ENCODE results near the gene RAB7B. TPM values are rescaled to one million over a fixed set of nuclear protein-coding genes. Genes with fewer than 3 reads are reported as not detected.

RAB7B gene
- total and polyA plus RNA-seq, 4 donors, result 0.08 to 0.89 (median 0.20) TPM; not detected in 1

DNA sequence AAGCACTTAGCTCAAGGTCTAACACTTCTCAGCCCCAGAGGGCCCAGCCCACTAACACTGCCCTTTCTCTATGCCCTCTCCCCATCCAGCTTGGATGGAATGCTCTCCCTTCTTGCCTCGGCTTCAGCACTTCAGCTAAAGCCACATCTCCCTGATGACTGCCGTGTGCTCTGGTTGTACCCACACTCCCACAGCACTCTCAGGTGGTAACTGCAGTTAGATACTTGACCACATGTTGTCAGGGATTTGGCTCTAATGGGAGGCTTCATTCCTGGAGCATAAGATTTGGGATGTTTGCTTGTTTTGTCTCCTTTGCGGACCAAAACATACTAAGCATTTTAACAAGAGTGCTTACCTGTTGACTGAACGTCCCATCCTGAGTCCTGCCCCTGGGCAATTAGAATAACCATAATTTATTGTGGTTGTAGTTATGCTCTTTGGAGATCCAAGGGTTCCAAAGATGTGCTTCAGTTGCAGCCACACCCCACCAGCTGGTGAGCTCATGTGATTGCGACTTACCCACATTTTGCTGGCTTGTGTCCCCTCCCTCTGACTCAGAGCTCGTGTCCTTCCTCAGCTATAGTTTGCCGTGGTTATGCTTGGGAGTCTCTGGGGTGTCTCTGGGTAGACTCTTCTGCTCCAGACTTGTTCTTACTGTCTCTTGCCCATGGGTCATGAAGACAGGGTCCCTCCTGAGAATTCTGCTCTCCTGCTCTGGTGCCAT lies 52.2 kb downstream of the RAB7B start:
- H3K27ac ChIP-seq (ENCODE audit: low read depth in 1 of 2, low read length in 2 of 2), result no peak overlapping the region
- no peaks in the 10 kb centered on the region for H3K36me3 ChIP-seq (ENCODE audit: control insufficient read depth in 4 of 4, insufficient read depth in 3 of 4, low read depth in 1 of 4, low read length in 3 of 4)
- H3K4me3 ChIP-seq (ENCODE audit: low read depth in 1 of 3, low read length in 3 of 3), result no peak overlapping the region
- H3K9me3 ChIP-seq (ENCODE audit: control insufficient read depth in 4 of 4, low read length in 3 of 4), result no peaks in the 10 kb centered on the region
- no peaks in the 10 kb centered on the region for H3K4me1 ChIP-seq (ENCODE audit: control insufficient read depth in 4 of 4, insufficient read depth in 4 of 4, low read length in 3 of 4)
- H3K9ac ChIP-seq (ENCODE audit: low read depth in 1 of 2, low read length in 2 of 2), result no peak overlapping the region
- TF ChIP-seq, protein P1, sequence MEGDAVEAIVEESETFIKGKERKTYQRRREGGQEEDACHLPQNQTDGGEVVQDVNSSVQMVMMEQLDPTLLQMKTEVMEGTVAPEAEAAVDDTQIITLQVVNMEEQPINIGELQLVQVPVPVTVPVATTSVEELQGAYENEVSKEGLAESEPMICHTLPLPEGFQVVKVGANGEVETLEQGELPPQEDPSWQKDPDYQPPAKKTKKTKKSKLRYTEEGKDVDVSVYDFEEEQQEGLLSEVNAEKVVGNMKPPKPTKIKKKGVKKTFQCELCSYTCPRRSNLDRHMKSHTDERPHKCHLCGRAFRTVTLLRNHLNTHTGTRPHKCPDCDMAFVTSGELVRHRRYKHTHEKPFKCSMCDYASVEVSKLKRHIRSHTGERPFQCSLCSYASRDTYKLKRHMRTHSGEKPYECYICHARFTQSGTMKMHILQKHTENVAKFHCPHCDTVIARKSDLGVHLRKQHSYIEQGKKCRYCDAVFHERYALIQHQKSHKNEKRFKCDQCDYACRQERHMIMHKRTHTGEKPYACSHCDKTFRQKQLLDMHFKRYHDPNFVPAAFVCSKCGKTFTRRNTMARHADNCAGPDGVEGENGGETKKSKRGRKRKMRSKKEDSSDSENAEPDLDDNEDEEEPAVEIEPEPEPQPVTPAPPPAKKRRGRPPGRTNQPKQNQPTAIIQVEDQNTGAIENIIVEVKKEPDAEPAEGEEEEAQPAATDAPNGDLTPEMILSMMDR (IDR thresholded peaks at IDR 0.05; ENCODE audit: low read depth, low read length, missing input control), result no peak
- no peak for TF ChIP-seq RAD21 (IDR thresholded peaks at IDR 0.05)
- TF ChIP-seq EGR1 (IDR thresholded peaks at IDR 0.05; ENCODE audit: low read depth in 2 of 2), result no peak
- TF ChIP-seq, protein P2, sequence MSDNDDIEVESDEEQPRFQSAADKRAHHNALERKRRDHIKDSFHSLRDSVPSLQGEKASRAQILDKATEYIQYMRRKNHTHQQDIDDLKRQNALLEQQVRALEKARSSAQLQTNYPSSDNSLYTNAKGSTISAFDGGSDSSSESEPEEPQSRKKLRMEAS (IDR thresholded peaks at IDR 0.05), result no peak
- TF ChIP-seq, protein P3, sequence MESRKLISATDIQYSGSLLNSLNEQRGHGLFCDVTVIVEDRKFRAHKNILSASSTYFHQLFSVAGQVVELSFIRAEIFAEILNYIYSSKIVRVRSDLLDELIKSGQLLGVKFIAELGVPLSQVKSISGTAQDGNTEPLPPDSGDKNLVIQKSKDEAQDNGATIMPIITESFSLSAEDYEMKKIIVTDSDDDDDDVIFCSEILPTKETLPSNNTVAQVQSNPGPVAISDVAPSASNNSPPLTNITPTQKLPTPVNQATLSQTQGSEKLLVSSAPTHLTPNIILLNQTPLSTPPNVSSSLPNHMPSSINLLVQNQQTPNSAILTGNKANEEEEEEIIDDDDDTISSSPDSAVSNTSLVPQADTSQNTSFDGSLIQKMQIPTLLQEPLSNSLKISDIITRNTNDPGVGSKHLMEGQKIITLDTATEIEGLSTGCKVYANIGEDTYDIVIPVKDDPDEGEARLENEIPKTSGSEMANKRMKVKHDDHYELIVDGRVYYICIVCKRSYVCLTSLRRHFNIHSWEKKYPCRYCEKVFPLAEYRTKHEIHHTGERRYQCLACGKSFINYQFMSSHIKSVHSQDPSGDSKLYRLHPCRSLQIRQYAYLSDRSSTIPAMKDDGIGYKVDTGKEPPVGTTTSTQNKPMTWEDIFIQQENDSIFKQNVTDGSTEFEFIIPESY (IDR thresholded peaks at IDR 0.05), result no peak
- H3K27me3 ChIP-seq (ENCODE audit: control insufficient read depth in 4 of 4, insufficient read depth in 4 of 4, low read length in 3 of 4), result peaks cover 0 to 6% (median 2%) of the 10 kb centered on the region in 4 donors
- WGBS, result 86% methylated on average over 7 of the region's 7 CpGs
- DNase-seq (ENCODE audit: low spot score), result no peak

DNA sequence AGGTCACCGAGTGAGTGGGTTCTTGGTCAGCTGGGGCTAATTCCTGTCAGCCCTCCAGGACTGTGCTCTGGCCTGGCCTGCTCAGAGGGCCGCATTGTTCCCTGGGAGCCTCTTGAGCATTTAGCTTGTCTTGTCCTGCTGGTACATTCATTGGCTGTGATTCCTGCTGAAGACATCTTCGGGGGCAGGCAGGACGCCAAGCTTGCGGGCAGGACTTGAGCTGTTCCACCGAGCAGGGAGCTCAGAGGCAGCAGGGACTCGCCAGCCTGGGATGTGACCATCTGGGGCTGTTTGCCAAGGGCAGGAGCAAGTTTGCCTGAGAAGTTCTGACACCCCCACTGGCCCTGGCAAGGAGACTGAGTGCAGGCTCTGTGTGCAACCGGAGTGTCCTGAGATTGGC lies 52.9 kb downstream of the RAB7B start:
- WGBS, result 86% methylated on average over 8 of the region's 8 CpGs
- Histone ChIP-seq H3K9ac (ENCODE audit: low read depth in 1 of 2, low read length in 2 of 2) (no peak overlapping the region), H3K4me1 (ENCODE audit: control insufficient read depth in 4 of 4, insufficient read depth in 4 of 4, low read length in 3 of 4) (no peaks in the 10 kb centered on the region), H3K4me3 (ENCODE audit: low read depth in 1 of 3, low read length in 3 of 3) (no peak overlapping the region), H3K36me3 (ENCODE audit: control insufficient read depth in 4 of 4, insufficient read depth in 3 of 4, low read depth in 1 of 4, low read length in 3 of 4) (no peaks in the 10 kb centered on the region), H3K9me3 (ENCODE audit: control insufficient read depth in 4 of 4, low read length in 3 of 4) (no peaks in the 10 kb centered on the region), H3K27ac (ENCODE audit: low read depth in 1 of 2, low read length in 2 of 2) (no peak overlapping the region), H3K27me3 (ENCODE audit: control insufficient read depth in 4 of 4, insufficient read depth in 4 of 4, low read length in 3 of 4) (peaks cover 0 to 5% (median 2%) of the 10 kb centered on the region in 4 donors)
- TF ChIP-seq, protein P1 (IDR thresholded peaks at IDR 0.05; ENCODE audit: low read depth, low read length, missing input control), result no peak
- TF ChIP-seq, protein P4, sequence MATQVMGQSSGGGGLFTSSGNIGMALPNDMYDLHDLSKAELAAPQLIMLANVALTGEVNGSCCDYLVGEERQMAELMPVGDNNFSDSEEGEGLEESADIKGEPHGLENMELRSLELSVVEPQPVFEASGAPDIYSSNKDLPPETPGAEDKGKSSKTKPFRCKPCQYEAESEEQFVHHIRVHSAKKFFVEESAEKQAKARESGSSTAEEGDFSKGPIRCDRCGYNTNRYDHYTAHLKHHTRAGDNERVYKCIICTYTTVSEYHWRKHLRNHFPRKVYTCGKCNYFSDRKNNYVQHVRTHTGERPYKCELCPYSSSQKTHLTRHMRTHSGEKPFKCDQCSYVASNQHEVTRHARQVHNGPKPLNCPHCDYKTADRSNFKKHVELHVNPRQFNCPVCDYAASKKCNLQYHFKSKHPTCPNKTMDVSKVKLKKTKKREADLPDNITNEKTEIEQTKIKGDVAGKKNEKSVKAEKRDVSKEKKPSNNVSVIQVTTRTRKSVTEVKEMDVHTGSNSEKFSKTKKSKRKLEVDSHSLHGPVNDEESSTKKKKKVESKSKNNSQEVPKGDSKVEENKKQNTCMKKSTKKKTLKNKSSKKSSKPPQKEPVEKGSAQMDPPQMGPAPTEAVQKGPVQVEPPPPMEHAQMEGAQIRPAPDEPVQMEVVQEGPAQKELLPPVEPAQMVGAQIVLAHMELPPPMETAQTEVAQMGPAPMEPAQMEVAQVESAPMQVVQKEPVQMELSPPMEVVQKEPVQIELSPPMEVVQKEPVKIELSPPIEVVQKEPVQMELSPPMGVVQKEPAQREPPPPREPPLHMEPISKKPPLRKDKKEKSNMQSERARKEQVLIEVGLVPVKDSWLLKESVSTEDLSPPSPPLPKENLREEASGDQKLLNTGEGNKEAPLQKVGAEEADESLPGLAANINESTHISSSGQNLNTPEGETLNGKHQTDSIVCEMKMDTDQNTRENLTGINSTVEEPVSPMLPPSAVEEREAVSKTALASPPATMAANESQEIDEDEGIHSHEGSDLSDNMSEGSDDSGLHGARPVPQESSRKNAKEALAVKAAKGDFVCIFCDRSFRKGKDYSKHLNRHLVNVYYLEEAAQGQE (IDR thresholded peaks at IDR 0.05), result no peak
- TF ChIP-seq HNF4A (conservative IDR thresholded peaks at IDR 0.05), result no peak
- TF ChIP-seq TAF1 (conservative IDR thresholded peaks at IDR 0.05), result no peak
- no peak for TF ChIP-seq FOXA2 (IDR thresholded peaks at IDR 0.05)
- TF ChIP-seq, protein P3 (IDR thresholded peaks at IDR 0.05), result no peak
- no peak for TF ChIP-seq NR2F2 (IDR thresholded peaks at IDR 0.05)
- no peak for TF ChIP-seq RXRA (IDR thresholded peaks at IDR 0.05)
- TF ChIP-seq JUND (IDR thresholded peaks at IDR 0.05), result no peak
- TF ChIP-seq, protein P5, sequence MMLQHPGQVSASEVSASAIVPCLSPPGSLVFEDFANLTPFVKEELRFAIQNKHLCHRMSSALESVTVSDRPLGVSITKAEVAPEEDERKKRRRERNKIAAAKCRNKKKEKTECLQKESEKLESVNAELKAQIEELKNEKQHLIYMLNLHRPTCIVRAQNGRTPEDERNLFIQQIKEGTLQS (IDR thresholded peaks at IDR 0.05), result no peak
- no peak for TF ChIP-seq YY1 (IDR thresholded peaks at IDR 0.05)
- no peak for DNase-seq (ENCODE audit: low spot score)
